GM19035 (cell line): Measurements from ENCODE around the gene ASPSCR1.
"Not testable (repeated sequence)": the region's sequence is repeated elsewhere in the genome, so short reads cannot be mapped to it uniquely, and the experiment has no call there.

ENCODE experiments used
- ATAC-seq: cut with Tn5 transposase; IDR thresholded peaks from one replicate; pipeline ENCODE4 v1.9.1; 2021; ENCODE audit not compliant: unreplicated experiment

Gene ASPSCR1

DNA sequence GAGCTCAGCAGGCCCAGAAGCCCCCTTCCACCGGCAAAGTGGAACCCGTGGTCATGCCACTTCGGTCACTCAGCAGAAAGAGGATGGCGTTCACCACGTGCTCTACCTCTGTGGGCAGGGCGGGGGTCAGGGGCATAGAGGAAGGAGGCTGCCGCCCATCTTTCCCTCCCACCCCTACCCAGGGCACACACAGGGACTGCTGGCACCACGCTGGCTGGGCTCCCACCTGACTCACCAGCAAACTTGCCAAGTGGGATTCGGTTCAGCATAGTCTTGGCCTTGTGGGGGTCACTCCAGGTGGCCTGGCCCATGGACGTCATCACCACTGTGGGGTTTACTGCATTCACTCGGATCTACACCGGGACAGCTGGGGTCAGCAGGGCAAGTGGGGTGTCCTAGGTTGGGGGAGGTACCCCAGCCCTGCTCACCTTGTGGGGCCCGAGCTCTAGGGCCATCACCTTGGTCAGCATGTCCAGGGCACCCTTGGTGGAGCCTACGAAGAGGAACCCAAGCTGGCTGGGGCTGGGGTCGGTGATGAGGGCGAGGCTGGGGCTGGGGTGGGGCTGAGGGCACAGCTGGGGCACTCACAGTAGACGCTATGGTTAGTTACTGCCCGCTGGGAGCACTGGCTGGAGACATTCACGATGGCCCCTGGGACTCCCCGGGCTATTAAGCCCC lies 58.7 kb downstream of the ASPSCR1 start:
- ATAC-seq = no peak

DNA sequence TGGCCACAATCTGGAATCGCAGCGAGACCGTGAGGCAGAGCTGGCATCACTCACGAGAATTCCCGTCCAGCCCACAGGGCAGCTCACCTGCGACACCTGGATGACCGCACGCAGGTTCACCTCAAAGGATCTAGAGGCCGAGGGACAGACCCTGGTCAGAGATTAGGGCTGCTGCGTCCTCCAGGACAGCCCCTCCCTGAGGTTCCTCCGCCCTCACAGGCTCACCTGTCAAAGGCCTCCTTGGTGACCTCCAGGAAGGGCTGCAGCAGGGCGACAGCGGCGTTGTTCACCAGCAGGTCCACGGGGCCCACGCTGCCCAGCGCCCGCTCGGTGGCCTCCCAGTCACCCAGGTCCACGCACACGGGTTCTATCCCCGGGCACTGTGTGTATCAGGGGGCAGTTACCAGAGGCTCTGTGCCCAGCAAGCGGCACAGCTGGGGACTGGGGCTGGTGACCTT lies 59.2 kb downstream of the ASPSCR1 start:
- ATAC-seq = peak; percentile 1

DNA sequence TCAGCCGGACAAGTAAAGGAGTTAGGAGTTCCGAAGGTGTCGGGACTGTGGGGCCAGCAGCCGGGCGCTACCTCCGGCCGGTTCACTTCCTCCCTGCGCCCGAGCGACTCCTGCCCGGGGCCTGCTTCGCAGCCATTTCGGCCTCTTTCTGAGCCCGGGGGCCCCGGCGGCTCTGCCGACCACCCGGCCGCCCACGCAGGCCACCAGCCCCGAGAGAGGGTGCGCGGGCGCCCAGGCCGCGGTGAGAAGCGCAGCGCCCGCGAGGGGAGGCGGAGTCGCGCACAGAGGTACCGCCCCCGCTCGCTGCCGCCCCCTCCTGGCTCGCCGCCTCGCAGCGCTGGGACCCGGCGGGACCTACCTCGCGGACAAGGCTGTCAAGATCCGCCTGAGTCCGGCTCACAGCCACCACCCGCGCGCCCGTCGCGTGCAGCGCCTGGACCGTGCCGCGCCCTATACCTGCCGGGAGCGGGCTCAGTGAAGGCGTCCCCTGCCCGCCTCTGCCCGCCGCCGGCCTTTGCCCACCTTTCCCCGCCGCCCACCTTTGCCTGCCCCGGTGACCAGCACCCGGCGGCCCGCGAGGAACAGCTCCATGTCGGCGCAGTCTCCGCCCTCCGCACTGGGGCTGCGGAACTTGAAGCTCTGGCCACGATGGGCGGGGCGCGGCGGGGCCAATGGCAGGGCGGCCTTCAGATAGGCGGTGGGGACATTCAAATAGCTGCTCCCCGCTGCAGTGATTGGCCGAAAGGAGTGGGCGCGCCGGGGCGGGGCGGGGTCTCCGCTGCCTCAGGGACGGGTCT lies 59.9 kb downstream of the ASPSCR1 start, which contains the start of gene DCXR:
TSS of gene DCXR (minus strand) at position 606 of the 797 bp plus-strand sequence. CDS start at position 591, 15 bp downstream.
- peak; percentile 87 for ATAC-seq

DNA sequence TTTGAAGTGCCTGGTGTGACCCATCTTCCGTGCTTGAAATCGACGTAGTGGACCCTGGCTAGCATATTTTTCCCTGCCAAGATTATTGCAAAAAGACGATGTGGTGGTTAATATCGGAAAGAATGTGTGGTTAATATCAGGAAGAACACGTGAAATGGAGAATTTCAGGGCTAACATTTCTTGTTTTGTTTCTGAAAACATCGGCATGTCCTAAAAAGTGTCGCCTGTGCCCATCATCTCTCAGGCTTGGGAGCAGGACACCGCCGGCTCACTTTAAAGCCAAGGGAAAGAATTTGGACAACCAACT lies 60.4 kb downstream of the ASPSCR1 start:
- no peak for ATAC-seq

GRCh38 chr17:82038796-82039409 lies 61.5 kb downstream of the ASPSCR1 start:
- not testable (repeated sequence) for ATAC-seq

DNA sequence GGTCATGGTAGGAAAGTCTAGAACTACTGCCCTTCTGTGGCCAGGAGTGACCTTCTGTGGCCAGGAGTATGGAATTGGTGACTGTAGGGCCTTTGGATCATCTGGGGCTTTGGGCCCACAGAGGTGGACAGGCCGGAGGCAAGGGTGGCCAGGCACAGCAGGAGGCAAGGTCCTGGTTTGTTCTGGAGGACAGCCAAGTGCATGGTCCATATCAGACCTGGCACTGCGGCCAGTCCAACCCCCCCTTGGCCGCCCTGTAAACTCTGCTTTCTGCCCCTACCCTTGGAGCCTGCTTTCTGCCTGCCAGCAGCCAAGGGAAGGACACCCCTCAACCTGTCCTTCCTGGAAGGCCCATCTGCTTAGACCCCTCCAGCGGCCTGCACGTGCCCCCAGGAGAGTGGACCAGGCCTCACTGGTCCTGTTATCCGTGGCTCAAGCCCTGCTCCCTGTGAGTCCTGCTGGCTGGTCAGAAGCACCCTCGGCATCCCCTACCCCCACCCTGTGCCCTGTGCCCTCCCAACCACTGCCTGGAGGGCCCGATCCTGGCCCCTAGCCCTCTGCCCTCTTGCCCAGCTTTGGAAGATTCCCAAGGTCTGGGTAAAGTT lies 62.4 kb downstream of the ASPSCR1 start:
- ATAC-seq = no peak

GRCh38 chr17:82041144-82041814 lies 63.9 kb downstream of the ASPSCR1 start:
- no peak for ATAC-seq

DNA sequence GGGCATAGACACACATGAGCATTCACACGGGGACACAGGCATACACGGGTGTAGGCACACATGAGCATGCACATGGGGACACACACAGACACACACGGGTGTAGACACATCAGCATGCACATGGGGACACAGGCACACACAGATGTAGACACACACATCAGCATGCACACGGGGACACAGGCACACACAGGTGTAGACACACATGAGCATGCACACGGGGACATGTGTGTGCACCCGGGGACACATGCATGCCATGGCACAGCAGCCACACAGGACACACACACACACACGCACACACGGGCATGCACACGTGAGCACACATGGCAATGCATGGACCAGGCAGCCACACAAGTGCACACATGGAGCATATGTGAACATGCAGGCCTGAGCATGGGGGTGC lies 65.2 kb downstream of the ASPSCR1 start:
- ATAC-seq = no peak

GRCh38 chr17:82043507-82043906 lies 66.1 kb downstream of the ASPSCR1 start:
- ATAC-seq = no peak

DNA sequence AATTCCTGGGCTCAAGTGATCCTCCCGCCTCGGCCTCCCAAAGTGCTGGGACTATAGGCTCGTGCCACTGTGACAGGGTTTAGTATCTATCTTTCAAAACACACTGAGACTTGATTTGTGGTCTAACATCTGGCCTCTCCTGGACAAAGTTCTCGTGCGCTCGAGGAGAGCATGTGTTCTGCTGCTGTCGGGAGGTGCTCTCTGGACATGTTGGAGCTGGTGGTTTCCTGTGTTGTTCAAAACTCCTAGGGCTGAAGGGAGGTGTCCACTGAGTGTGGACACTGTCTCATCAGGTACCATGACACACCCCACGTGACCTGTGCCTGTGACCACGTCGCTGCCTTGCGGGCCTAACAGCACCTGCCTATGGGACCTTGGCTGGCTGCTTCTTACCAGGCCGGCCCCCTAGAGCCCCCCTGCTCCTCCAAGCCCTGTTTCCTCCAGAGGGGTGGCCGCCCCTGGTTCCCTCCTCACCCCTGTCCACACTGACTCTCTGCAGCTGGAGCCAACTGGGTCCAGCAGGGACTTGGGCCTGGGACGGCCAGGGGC lies 68.6 kb downstream of the ASPSCR1 start:
- ATAC-seq = no peak

DNA sequence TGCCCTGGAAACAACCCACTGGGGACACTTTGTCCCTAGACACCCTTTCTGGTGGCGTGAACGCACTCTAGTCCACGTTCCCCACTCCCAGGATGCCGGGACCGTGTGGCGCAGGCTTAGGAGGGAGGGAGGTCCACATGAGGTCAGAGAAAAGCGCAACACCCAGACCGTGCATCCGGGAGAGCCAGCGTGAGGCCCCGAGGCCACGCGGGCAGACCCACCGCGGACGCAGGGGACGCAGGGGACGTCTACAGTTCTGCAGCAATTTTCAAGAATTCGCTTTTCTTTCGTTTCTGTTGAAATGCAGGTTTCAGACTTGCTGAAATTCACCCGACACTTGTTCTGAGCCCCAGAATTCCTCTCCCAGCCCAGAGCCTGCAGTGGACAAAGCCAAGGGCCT lies 69.5 kb downstream of the ASPSCR1 start:
- ATAC-seq = no peak

DNA sequence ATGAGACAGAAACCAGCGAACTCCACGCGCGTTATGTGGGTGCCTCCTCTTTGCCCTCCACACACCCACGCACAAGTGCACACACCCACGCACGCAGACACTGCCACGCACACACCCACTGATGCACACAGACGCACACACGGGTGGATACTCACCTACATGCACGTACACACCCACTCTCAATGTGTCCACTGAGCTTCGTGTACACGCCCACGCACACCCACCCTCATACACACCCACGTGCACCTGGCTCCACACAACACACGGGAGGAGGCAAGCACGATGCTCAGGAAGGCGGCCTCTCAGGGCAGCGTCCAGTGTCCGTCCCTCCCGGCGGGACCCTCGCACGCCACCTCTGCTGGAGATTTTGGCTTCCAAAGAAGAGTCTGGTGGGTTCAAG lies 70.0 kb downstream of the ASPSCR1 start:
- ATAC-seq = no peak

DNA sequence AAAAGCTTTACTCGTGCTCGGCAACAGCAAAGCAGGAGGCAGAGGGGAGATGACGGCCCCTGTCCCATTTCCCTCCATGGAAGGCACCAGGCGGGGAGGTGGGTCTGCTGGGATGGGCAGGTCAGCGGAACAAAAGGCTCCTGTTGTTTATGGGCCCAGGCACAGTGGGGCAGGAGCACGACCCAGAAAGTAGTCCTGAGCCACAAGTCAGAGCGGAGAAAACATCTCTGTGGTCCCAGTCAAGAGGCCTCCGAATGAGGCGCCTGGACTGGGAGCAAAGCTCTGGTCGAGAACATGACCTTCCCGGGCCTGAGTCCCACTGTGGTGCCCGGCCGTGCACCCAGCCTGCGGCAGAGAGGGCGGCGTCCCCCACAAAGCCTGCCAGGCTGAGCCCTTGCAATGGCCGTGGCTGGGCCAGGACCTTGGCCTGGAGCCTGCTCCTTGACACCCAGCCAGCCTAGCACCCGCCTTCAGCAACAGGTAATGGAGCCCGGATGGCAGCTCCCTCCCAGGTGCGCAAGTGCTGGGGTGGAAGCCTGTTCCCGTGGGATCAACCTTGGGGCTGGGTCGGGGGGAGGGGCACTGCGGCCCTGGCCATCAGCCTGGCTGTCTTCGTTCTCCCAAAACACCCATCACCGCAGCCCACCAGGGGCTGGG lies 70.6 kb downstream of the ASPSCR1 start:
- ATAC-seq = no peak

GRCh38 chr17:82048571-82048971 lies 71.1 kb downstream of the ASPSCR1 start:
- no peak for ATAC-seq

DNA sequence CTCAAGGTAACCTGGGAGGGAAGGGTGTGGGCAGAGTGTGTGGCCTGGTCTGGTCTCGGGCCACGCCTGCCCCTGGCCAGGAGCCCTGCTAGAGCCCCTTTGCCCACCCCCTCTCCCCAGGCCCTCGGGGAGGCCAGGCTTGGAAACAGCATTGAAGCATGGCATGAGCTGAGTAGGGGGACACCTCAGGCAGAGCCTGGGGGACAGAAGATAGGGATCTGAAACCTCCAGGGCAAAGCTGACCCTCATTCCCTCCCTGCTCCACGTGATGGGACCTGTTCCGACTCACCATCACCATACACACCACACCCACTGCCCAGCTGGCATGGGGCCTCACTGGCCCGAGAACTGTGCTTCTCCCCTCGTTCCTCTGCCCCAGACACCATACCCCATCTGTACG lies 71.7 kb downstream of the ASPSCR1 start:
- ATAC-seq = no peak

DNA sequence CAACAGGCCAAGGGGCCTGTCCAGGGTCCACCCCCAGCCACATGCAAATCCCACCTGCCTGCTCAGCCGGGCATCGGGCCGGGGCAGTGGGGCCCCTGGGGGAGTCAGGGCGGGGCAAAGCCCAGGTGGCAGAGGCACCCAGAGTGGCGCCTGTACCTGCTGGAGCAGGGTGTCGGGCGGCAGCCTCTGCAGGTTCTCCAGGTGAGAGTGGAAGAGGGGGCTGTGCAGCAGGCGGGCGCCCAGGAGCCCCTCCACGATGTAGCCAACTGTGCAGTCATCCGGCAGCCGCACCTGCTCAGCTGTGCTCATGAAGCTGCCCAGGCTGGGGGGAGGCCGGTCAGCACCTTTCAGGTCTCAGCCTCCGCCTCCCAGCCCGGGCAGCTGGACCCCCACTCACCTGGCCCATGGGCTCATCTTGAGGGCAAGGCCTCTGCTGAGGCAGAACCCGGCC lies 72.1 kb downstream of the ASPSCR1 start:
- ATAC-seq = no peak

GRCh38 chr17:82050152-82050760 lies 72.8 kb downstream of the ASPSCR1 start:
- no peak for ATAC-seq

DNA sequence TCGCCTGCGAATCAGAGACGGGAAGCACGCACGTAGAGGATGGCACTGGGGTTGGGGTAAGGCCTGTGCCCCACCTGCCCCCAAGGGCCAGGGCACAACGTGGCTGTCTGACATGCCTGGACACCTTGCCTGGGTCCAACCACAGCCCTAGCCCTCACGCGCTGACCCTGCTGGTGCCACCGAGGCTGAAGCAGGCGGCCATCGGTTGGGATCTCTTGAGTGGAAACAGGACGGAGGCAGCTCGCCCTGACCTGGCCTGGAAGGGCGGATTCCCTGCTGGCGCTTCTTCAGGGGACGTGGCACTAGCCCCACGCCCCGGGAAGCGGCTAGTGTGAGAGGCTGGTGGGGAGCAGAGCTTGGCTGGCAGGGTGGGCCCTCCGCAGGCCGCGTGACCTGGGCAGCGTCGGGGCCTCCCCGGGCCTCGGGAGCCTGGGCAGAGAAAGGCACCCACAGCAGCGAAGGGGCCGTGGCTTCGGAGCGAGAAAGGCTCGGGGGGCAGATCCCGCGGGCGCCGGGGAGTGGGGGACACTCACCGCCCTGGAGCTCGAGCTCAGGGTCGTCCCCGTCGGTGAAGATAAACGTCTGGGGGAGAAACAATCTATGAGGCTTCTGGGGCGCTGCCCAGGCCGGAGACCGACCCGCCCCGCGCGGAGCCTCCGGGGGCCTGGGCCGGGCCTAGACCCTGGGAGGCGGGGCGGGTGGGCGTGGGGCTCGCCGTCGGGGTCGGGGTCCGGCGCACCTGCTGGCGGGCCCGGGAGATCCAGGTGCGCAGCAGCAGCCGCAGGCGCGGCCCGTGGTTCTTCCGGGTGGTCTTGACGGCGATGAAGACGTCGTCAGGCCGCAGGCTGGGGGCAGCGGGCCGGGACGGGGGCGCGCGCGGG lies 73.6 kb downstream of the ASPSCR1 start:
- ATAC-seq = no peak
